Activated T-helper 9 cell treated with anti-CD3 and anti-CD28 coated beads, Interleukin-2, amount 50 U/mL, for 16 hours (primary cell): Measurements from ENCODE around the gene E4F1.

Experiments used
- DNase-seq: peaks from one replicate; pipeline ENCODE4 v3.0.0-alpha.2; 2020; ENCODE audit warnings: low read depth

The E4F1 gene

GRCh38 chr16:2275476-2276367 is 52.3 kb downstream of the E4F1 start:
- no peak for DNase-seq

GRCh38 chr16:2276368-2277195 is 53.2 kb downstream of the E4F1 start:
- no peak for DNase-seq

- DNase-seq, result no peak
Observed at GRCh38 chr16:2277466-2278271, 54.3 kb downstream of the E4F1 start.

GRCh38 chr16:2278272-2278608 is 54.8 kb downstream of the E4F1 start:
- no peak for DNase-seq

- no peak for DNase-seq
Observed at GRCh38 chr16:2278956-2279800, 55.8 kb downstream of the E4F1 start.

- DNase-seq, result no peak
Observed at GRCh38 chr16:2280461-2280860, 57.1 kb downstream of the E4F1 start.

- no peak for DNase-seq
Observed at GRCh38 chr16:2280981-2281542, 57.7 kb downstream of the E4F1 start.

- no peak for DNase-seq
Observed at GRCh38 chr16:2282262-2282661, 58.9 kb downstream of the E4F1 start.

- no peak for DNase-seq
Observed at GRCh38 chr16:2282866-2283555, 59.6 kb downstream of the E4F1 start.

GRCh38 chr16:2284001-2284770 is 60.8 kb downstream of the E4F1 start:
- DNase-seq, result no peak

- DNase-seq, result no peak
Observed at GRCh38 chr16:2284797-2285576, 61.6 kb downstream of the E4F1 start.
